CD4-positive, alpha-beta T cell treated with Interferon alpha-2 for 1 hour (primary cell): ENCODE results near the gene RIPPLY3.
A peak's percentile ranks its signal among the peaks of the same experiment; 100 is the strongest.
"Not testable (repeated sequence)": the region's sequence is repeated elsewhere in the genome, so short reads cannot be mapped to it uniquely, and the experiment has no call there.

Experiments used
- DNase-seq, 2 donors: peaks; one replicate each; pipeline ENCODE4 v3.0.0-alpha.2; 2020 to 2022

RIPPLY3 gene

GRCh38 chr21:36981977-36982700, 24.4 kb upstream of the RIPPLY3 start:
- DNase-seq: no peak

DNA sequence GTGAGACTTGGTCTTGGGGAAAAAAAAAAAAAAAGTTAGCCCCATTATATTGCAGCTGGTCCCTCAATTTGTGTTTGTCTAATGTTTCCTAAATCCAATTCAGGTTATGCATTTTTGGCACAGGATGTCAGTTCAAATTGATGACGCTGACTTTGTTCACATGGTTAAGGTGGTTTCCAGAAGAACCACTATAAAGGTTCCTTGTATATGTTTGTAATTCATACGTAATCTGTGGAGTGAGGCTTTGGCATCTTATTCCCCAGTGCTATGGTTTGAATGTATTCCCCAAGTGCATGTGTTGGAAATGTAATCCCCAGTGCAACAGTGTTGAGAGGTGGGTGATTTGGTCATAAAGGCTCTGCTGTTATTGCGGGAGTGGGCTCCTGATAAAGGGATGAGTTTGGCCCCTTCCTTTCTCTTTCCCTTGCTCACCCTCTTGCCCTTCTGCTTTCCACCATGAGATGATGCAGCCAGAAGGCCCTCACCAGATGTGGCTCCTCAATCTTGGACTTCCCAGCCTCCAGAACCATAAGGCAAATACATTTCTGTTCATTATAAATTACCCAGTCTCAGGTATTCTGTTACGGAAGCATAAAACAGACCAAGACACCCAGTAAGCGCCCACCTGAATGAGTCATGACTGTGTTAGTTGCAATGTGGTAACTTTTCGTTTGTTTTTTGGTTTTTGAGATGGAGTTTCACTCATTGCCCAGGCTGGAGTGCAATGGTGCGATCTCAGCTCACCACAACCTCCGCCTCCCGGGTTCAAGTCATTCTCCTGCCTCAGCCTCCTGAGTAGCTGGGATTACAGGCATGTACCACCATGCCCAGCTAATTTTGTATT, 20.5 kb upstream of the RIPPLY3 start:
- peak in 1 of 2 donors; percentile 42 for DNase-seq

GRCh38 chr21:36987845-36988244, 18.7 kb upstream of the RIPPLY3 start:
- no peak for DNase-seq

DNA sequence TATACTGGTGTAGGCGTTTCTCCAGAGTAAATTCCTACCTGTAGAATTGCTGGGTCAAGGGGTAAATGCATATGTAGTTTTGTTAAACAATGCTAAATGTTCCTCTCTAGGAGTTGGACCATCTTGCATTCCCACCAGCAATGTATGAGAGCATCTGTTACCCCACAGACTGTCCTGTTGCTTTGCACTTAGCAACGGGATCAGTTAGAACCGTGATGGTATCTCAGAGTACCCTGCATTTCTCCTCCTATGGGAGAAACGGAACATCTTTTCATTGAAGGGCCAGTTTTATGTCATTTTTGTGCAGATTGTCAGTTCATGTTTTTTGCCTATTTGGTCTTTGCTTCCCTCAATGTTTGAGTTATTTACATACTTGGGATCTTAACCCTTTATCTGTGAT, 18.0 kb upstream of the RIPPLY3 start:
- DNase-seq: no peak

DNA sequence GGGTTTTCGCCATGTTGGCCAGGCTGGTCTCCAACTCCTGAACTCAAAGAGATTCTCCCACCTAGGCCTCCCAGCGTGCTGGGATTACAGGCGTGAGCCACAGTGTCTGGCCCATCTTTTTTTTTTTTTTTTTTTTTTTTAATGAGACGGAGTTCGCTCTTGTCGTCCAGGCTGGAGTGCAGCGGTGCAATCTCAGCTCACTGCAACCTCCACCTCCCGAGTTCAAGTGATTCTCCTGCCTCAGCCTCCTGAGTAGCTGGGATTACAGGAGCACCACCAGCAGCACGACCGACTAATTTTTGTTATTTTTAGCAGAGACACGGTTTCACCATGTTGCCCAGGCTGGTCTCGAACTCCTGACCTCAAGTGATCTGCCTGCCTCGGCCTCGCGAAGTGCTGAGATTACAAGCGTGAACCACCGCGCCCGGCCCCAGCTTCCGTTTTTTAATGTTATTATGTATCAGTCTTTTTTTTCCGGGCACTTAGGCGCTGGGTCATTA, 17.3 kb upstream of the RIPPLY3 start:
- DNase-seq: not testable (repeated sequence)

DNA sequence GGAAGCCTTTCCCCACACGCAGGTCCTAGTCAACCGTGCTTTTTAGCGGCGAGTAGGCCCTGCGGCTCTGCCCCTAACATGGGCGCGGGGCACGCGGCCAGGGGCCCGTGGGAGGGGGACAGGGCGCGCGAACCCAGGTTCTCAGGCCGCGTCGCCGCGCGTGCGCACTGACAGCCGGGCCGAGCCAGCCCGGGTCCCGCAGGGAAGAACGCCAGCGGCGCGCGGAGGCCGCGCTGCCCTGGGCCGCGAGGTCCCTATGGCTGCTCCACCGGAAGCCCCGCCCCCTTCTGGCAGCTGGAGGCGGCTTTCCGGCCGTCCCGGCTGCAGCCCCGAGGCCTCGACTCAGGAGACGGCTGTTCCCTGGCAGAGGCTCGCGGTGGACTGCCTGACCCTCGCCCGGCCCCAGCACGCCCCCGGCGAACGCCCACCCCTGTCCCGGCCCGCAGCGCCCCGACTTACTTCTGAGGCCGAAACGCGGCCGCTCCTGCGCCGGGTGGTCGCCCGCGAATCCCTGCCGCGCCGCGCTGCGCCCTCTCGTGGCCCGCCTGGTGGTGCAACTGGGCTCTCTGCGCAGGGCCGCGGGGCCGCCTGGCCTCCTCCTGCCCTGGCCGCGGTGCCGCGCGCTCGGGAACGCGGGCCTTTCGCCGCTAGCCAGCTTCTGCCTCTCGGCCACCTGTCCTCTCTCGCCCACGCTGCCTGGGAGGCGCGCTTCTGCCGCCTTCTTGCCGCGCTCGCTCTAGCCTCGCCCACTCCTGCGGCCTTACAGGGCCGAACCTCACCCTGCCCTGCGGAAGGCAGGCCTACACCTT, 16.6 kb upstream of the RIPPLY3 start:
- peak; percentile 87 to 88 for DNase-seq

DNA sequence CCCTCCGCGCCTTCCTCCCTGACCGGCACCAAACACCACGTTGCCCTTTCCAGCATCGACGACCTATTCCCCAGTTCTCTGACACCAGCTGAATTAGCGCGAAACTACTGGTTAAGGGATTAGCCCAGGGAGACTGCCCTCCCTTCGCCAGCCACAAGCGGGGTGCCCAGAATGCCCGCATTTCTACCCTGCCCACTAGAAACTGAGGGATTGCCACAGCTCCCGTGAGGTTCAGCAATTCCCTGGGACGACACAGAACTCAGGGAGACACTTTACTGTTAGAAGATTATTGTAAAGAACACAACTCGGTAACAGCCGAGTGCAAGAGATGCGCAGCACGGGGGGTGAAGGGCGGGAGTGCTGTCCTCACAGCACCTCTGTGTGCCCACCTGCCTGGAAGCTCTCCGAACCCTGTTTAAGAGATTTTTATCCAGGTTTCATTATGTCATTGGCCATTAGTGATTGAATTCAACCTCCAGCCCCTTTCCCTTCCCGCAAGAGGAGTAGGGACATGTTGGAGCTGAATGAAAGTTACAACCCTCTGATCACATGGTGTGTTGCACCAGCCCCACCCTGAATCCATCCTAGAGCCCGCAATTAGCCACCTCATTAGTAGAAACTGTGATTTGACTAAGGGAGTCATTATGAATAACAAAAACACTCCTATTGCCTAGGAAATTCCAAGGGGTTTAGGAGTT, 15.8 kb upstream of the RIPPLY3 start:
- DNase-seq: no peak

DNA sequence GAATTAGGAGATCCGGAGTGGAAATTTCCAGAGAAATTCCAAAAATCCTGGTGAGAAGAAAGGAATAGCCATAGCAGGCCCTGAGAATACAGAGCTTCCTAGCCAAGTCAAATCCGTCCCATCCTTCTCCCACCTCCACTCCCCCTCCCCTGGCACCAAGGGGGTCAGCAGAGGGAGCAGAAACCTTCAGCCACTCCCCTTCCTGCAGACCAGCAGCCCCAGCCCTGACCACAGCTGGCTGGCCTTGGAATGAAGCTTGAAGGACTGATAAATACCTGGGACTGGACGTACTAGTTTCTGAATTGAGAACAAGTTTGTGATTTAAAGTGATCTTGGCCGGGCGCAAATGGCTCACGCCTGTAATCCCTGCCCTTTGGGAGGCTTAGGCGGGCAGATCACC, 13.8 kb upstream of the RIPPLY3 start:
- DNase-seq: no peak

DNA sequence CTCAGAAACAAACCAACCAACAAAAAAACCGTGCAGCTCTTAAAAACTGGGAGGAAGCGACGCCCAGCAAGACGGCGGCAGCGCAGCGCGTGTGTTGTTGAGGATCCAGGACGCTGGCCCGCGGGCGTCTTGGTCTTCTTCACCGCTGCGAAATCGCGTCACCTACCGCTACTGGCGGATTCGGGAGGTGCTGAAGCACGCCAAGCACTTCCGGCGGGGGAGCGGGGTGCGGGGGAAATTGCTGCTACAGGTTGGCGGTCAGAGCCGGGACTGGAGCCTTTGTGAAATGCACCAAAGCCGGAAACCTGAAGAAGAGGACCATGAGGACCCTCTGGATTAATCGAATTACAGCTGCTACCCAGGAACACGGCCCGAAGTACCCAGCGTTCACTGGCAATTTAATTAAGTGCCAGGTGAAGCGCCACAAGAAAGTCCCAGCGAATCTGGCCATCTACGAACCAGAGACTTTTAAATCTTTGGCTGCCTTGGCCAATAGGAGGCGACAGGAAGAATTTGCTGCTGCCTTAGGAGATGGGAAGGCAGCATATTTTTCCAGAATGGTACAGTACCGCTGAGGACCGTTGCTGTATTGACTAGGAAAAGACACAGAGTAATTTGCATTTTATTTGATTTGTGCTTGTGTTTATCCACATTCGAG, 11.9 kb upstream of the RIPPLY3 start:
- DNase-seq: peak; percentile 7 to 42

- not testable (repeated sequence) for DNase-seq
These were observed 11.2 kb upstream of the RIPPLY3 start for GRCh38 chr21:36995285-36995684.

DNA sequence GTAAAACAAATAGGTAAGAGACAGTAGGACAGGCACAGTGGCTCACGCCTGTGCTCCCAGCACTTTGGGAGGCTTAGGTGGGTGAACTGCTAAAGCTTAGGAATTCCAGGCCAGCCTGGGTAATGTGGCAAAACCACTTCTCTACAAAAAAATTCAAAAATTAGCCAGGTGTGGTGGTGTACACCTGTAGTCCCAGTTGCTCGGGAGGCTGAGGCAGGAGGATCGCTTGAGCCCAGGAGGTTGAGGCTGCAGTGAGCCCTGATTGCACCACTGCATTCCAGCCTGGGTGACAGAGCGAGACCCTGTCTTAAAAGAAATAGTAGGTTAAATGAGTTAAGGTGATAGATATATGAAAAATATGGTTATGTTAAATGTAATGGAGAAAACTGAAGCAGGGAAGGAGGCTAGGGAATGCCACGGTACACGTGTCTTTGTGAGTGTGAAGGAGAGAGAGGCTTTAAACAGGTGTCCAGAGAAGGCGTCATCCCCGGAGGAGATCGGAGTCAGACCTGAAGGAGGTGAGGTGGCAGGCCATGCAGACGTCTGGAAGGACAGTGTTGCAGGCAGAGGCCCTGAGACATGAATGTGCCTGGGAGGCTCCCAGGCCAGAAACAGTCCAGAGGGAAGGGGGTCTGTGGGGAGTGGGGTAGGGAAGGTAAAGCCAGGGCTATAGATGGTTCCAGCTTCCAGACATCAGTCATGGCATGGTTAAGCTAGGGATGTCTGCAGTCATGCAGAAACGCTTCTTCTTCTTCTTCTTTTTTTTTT, 7.2 kb upstream of the RIPPLY3 start:
- no peak for DNase-seq

DNA sequence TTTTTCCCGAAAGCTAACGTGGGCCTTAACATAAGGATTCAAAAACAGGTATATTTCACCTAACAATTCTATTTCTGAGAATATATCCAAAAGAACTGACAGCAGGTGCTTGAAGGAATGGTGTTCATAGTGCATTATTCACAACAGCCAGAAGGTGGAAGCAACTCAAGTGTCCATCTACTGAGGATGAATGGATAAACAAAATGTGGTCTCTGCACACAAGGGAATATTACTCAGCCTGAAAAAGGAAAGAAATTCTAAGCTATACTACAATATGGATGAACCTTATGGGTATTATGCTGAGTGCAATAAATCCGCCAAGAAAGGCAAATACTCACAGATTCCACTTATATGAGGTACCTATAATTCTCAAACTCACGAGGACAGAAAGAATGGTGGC, 6.1 kb upstream of the RIPPLY3 start:
- DNase-seq: no peak

GRCh38 chr21:37001441-37001840, 5.1 kb upstream of the RIPPLY3 start:
- no peak for DNase-seq

GRCh38 chr21:37002851-37003250, 3.7 kb upstream of the RIPPLY3 start:
- DNase-seq: not testable (repeated sequence)

DNA sequence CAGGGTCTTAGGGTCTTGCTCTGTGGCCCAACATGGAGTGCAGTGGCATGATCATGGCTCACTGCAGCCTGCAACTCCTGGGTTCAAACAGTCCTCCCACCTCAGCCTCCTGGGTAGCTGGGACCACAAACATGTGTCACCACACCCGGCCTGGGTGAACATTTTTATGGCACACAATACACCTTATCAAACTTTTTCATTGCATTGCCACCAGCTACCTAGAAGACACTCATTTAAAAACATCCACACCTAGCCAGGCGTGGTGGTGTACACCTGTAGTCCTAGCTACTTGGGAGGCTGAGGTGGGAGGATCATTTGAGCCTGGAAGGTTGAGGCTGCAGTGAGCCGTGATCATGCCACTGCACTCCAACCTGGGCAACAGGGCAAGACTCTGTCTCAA, 2.6 kb upstream of the RIPPLY3 start:
- DNase-seq: not testable (repeated sequence)

GRCh38 chr21:37005548-37006485, 685 bp upstream of the RIPPLY3 start:
- DNase-seq: no peak

- no peak for DNase-seq
These were observed 2.2 kb downstream of the RIPPLY3 start for GRCh38 chr21:37008724-37009123.

- DNase-seq: peak; percentile 74 to 78
These were observed 3.3 kb downstream of the RIPPLY3 start for GRCh38 chr21:37009740-37010341.

GRCh38 chr21:37017951-37018679, 11.6 kb downstream of the RIPPLY3 start:
- DNase-seq: no peak
